ENCODE measurements around the gene STXBP2.

Gene STXBP2

DNA sequence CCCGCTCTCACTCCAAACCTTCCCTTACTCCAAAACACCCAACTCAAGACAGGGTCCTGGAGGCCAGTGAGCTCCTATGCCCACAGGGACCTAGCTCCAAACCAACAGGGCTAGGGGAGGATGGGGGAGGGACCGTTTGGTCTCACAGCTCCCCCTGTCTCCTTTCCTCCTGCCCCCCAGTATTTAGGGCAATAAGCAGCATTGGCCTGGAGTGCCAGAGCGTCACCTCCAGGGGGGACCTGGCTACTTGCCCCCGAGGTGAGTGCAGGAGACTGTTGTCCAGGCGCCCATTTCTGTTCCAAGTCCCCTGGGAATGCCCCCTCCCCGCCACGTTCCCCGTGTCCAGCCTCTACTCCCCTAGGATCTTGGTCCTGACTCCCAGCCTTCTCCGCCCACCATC, 32.7 kb downstream of the STXBP2 start:
- DNase-seq (ENCODE audit: low read depth): no peak
- TF ChIP-seq, protein P1, sequence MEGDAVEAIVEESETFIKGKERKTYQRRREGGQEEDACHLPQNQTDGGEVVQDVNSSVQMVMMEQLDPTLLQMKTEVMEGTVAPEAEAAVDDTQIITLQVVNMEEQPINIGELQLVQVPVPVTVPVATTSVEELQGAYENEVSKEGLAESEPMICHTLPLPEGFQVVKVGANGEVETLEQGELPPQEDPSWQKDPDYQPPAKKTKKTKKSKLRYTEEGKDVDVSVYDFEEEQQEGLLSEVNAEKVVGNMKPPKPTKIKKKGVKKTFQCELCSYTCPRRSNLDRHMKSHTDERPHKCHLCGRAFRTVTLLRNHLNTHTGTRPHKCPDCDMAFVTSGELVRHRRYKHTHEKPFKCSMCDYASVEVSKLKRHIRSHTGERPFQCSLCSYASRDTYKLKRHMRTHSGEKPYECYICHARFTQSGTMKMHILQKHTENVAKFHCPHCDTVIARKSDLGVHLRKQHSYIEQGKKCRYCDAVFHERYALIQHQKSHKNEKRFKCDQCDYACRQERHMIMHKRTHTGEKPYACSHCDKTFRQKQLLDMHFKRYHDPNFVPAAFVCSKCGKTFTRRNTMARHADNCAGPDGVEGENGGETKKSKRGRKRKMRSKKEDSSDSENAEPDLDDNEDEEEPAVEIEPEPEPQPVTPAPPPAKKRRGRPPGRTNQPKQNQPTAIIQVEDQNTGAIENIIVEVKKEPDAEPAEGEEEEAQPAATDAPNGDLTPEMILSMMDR (conservative IDR thresholded peaks at IDR 0.05; ENCODE audit: low read depth, low read length): no peak
- H3K4me3 ChIP-seq (ENCODE audit: low read length): no peak overlapping the region

- DNase-seq (ENCODE audit: low read depth): no peak
- TF ChIP-seq, protein P1 (conservative IDR thresholded peaks at IDR 0.05; ENCODE audit: low read depth, low read length): no peak
- no peak overlapping the region for H3K4me3 ChIP-seq (ENCODE audit: low read length)
These were observed 33.4 kb downstream of the STXBP2 start for GRCh38 chr19:7670150-7670783.

- TF ChIP-seq, protein P1 (conservative IDR thresholded peaks at IDR 0.05; ENCODE audit: low read depth, low read length): no peak
- no peak overlapping the region for H3K4me3 ChIP-seq (ENCODE audit: low read length)
- no peak for DNase-seq (ENCODE audit: low read depth)
These were observed 33.9 kb downstream of the STXBP2 start for GRCh38 chr19:7670790-7671189.

DNA sequence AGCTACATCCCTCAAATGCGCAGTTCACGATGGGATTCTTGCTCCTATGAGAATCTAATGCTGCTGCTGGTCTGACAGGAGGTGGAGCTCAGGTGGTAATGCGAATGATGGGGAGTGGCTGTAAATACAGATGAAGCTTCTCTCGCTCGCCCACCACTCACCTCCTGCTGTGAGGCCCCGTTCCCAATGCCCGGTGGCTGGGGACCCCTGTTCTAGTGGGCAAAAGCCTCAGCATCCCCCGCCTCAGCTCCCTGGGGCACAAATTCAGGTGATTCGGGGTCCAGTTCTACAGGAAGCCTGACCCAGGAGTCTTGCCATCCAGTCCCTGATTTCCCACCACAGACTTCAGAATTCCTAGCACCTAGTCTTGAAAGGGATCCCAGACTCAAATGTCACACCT, 35.6 kb downstream of the STXBP2 start:
- TF ChIP-seq, protein P1 (conservative IDR thresholded peaks at IDR 0.05; ENCODE audit: low read depth, low read length): no peak
- H3K4me3 ChIP-seq (ENCODE audit: low read length): no peak overlapping the region
- no peak for DNase-seq (ENCODE audit: low read depth)

DNA sequence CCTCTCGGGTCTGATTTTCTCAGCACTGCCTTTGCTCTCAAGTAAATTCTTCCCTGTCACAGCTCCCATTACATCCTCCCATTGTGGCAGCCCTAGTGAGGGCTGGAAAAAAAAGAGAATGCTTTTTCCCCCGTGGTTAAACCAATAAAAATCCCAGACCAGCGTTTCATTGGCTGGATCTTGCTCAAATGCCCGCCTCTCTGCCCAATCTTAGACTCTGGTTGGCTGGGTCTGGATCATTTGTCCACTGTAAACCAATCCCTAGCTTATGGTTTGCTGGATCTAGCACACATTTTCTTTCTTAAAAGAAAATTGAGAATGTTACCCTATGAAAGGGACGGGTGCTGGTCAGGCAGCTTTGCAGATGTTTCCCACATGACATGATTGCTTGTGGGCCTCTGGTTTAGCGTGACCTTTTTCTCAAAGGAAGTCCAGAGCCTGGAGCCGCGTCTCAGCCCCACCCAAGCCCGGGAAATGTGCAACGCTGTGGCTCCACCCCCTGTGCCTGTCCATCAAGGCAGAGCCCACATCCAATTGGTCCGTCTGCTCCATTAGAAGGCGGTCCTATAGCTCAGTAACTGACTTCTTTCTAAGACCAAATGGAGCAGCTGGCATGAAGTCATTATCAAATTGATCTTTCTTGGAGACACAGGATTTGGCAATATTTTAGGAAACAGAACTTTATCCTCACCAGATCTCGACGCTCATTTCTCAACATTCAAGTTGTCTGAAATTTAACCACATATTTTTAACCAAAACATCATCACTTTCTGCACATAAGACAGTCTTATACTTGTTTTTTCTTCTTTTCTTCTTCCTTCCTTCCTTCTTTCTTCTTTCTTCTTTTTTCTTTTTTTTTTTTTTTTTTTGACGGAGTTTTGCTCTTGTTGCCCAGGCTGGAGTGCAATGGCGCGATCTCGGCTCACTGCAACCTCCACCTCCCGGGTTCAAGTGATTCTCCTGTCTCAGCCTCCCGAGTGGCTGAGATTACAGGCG, 37.4 kb downstream of the STXBP2 start:
- DNase-seq (ENCODE audit: low read depth): no peak
- TF ChIP-seq, protein P1 (conservative IDR thresholded peaks at IDR 0.05; ENCODE audit: low read depth, low read length): no peak
- no peak overlapping the region for H3K4me3 ChIP-seq (ENCODE audit: low read length)

- DNase-seq (ENCODE audit: low read depth): no peak
- TF ChIP-seq, protein P1 (conservative IDR thresholded peaks at IDR 0.05; ENCODE audit: low read depth, low read length): no peak
- no peak overlapping the region for H3K4me3 ChIP-seq (ENCODE audit: low read length)
These were observed 39.5 kb downstream of the STXBP2 start for GRCh38 chr19:7676376-7676775.

Data from retinal pigment epithelial cell (primary cell).